Activated T-helper 1 cell treated with anti-CD3 and anti-CD28 coated beads, Interleukin-12 subunit alpha, Interleukin-12 subunit beta, Interleukin-2, Interleukin-4 antibody, amounts not matched to agents 30 ng/mL and 10 ng/mL and 1 ng/mL, durations not matched to agents 14 hours and 24 hours and 36 hours (primary cell): ENCODE measurements around the gene PHAF1. TPM values are rescaled to one million over a fixed set of nuclear protein-coding genes. Genes with fewer than 3 reads are reported as not detected.

ENCODE experiments used
- DNase-seq: peaks from one replicate; pipeline ENCODE4 v3.0.0; 2021; ENCODE audit warnings: low spot score
- H3K27ac Mint-ChIP-seq: one replicate; pipeline ENCODE4 v1.8.0; 2021; ENCODE audit warnings: mild to moderate bottlenecking, mixed read lengths
- H3K27me3 Mint-ChIP-seq: one replicate; pipeline ENCODE4 v1.8.0; 2022; ENCODE audit warnings: mild to moderate bottlenecking, moderate library complexity, mixed read lengths; ENCODE audit not compliant: insufficient read depth
- H3K36me3 Mint-ChIP-seq: one replicate; pipeline ENCODE4 v1.8.0; 2021; ENCODE audit warnings: low read depth, mixed read lengths
- H3K4me1 Mint-ChIP-seq: one replicate; pipeline ENCODE4 v1.8.0; 2021; ENCODE audit warnings: low read depth, mixed read lengths
- H3K4me3 Mint-ChIP-seq: one replicate; pipeline ENCODE4 v1.8.0; 2021; ENCODE audit warnings: mild to moderate bottlenecking, moderate library complexity, mixed read lengths
- H3K9me3 Mint-ChIP-seq: one replicate; pipeline ENCODE4 v1.8.0; 2021; ENCODE audit warnings: mixed read lengths
- intact Hi-C: fragments of 100-400 bp; cut with micrococcal nuclease; formaldehyde crosslinking; loops from one replicate; pipeline ENCODE4 v1.15.1; 2024
- total RNA-seq: library from RNA; stranded (reverse); gene quantifications from 2 replicates; pipeline ENCODE4 v1.2.3, GENCODE V29; 2022

Gene PHAF1
- total RNA-seq, 1 donor from 2014 or later, result 20.6 TPM

DNA sequence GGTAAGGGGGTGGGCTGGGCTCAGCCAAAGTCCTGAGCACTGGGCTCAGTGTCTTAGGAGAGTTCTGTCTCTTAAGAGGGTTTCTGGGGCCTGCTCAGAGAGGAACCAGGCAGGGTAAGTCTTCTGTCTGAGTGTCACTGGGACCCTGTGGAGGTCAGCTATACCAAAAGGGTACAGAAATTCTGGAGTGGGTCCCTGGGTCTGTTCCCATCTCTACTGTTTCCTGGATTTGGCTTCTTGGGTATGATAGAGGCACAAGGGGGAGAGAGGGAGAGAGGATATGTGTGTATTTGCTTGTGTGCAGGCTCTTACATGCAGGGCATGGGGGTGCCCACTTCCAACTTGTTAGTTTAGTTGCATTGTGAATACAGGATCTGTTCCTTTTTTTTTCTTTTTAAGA lies 83.8 kb downstream of the PHAF1 start:
- H3K27me3 Mint-ChIP-seq, result no peaks in the 10 kb centered on the region
- no peaks in the 10 kb centered on the region for H3K9me3 Mint-ChIP-seq
- intact Hi-C loops, result loop anchor here (5.0 kb wide), 1 partner anchor 119 kb away; no protein-coding TSS in a partner anchor
- peak overlapping the region; percentile 48 for H3K27ac Mint-ChIP-seq
- peaks cover 38% of the 10 kb centered on the region for H3K36me3 Mint-ChIP-seq
- no peak for DNase-seq
- peaks cover 51% of the 10 kb centered on the region for H3K4me1 Mint-ChIP-seq
- H3K4me3 Mint-ChIP-seq, result peak overlapping the region; percentile 95

DNA sequence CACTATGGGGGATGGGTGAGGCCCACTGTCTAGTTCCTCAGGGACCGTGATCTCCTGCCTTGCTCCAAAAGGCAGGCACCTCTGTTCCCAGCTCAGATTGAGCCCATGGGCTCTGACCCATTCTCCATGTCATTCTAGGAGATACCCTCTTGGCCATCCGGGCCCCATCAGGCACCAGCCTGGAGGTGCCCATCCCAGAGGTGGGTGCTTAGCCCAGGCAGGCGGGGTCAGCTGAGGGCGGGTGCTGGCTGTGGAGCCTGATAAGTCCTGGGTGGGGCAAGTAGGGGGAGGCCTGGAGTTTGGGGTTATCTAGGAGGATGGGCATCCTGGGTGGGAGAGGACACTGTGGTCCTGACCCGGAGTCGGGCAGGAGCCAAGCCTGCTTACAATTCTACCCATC lies 84.5 kb downstream of the PHAF1 start:
- H3K27me3 Mint-ChIP-seq, result no peaks in the 10 kb centered on the region
- DNase-seq, result no peak
- H3K36me3 Mint-ChIP-seq, result peaks cover 38% of the 10 kb centered on the region
- H3K9me3 Mint-ChIP-seq, result no peaks in the 10 kb centered on the region
- H3K4me1 Mint-ChIP-seq, result peaks cover 51% of the 10 kb centered on the region
- H3K27ac Mint-ChIP-seq, result peak overlapping the region; percentile 48
- peak overlapping the region; percentile 95 for H3K4me3 Mint-ChIP-seq
- intact Hi-C loops, result loop anchor here (5.0 kb wide), 1 partner anchor 118 kb away; no protein-coding TSS in a partner anchor

DNA sequence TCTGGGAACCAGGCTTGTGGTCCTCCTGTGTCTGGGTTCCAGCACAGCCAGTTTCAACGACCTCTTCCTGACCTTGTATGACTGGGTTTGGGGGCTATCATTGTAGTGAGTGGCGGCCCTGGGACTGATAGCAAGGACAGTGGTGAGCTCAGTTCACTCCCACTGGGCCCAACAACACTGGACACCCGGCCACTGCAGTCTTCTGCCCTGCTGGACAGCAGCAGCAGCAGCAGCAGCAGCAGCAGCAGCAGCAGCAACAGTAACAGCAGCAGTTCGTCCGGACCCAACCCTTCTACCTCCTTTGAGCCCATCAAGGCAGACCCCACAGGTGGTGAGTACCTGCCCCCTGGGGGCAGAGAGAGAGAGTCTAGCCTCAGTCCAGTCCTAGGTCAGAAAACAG lies 85.9 kb downstream of the PHAF1 start:
- H3K27me3 Mint-ChIP-seq, result no peaks in the 10 kb centered on the region
- intact Hi-C loops, result no loop called here
- H3K4me1 Mint-ChIP-seq, result peaks cover 51% of the 10 kb centered on the region
- no peaks in the 10 kb centered on the region for H3K9me3 Mint-ChIP-seq
- H3K36me3 Mint-ChIP-seq, result peaks cover 46% of the 10 kb centered on the region
- no peak for DNase-seq
- H3K27ac Mint-ChIP-seq, result no peak overlapping the region
- H3K4me3 Mint-ChIP-seq, result peak overlapping the region; percentile 41

DNA sequence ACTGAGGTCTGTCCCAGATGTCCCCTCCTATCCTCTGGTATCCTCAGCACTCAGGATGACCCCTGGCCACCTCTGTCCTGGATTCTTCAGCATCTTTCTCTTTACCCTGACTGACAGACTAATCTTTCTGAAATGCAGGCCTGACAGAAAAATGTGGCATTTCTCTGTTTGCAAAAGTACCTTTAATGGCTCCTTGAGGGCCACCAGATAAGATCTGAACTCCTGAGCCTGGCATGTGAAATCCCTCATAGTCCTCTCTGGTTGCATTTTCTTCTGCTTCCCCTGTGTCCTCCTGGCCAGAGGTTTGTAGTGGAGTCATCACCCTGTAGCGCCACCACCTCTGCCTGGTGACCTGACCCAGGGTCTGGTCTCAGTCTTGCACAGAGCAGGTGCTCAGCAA lies 87.1 kb downstream of the PHAF1 start:
- H3K4me1 Mint-ChIP-seq, result peaks cover 40% of the 10 kb centered on the region
- peak overlapping the region; percentile 19 for H3K4me3 Mint-ChIP-seq
- H3K27me3 Mint-ChIP-seq, result no peaks in the 10 kb centered on the region
- intact Hi-C loops, result no loop called here
- H3K36me3 Mint-ChIP-seq, result peaks cover 46% of the 10 kb centered on the region
- DNase-seq, result no peak
- H3K27ac Mint-ChIP-seq, result peak overlapping the region; percentile 18
- H3K9me3 Mint-ChIP-seq, result no peaks in the 10 kb centered on the region

DNA sequence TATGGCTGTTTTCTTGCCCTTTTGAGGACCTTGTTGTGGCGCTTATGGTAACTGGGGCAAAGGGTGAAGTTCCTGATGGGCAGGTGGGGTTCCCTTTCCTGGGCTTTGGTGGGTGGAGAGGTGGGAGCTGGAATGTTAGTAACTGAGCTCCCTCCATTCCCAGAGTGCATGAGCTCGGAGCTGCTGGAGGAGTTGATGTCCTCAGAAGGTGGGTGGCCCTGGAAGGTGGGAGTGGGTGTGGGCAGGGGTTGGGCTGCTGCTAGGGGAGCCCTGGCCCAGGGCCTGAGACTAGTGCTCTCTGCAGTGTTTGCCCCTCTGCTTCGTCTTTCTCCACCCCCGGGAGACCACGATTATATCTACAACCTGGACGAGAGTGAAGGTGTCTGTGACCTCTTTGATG lies 88.0 kb downstream of the PHAF1 start:
- no peak overlapping the region for H3K27ac Mint-ChIP-seq
- no peak overlapping the region for H3K4me3 Mint-ChIP-seq
- H3K9me3 Mint-ChIP-seq, result no peaks in the 10 kb centered on the region
- intact Hi-C loops, result no loop called here
- H3K36me3 Mint-ChIP-seq, result peaks cover 43% of the 10 kb centered on the region
- H3K4me1 Mint-ChIP-seq, result peaks cover 37% of the 10 kb centered on the region
- no peaks in the 10 kb centered on the region for H3K27me3 Mint-ChIP-seq
- no peak for DNase-seq

Other genes starting within 250 kb of the PHAF1 start
- 43.3 and 52.2 TPM in 2 replicates for gene PDP2, start 229.4 kb upstream of the PHAF1 start, total RNA-seq
- not detected in 2 replicates for gene CDH16, start 191.1 kb upstream of the PHAF1 start, total RNA-seq
- gene RRAD, start 184.4 kb upstream of the PHAF1 start, total RNA-seq, result 0.83 and 0.93 TPM in 2 replicates
- 162 and 164 TPM in 2 replicates for gene CIAO2B, start 175.5 kb upstream of the PHAF1 start, total RNA-seq
- 34.3 and 36.6 TPM in 2 replicates for gene CES2, start 174.4 kb upstream of the PHAF1 start, total RNA-seq
- 5.6 and 7.3 TPM in 2 replicates for gene CES3, start 148.7 kb upstream of the PHAF1 start, total RNA-seq
- 33.2 and 34.2 TPM in 2 replicates for gene CES4A, start 121.4 kb upstream of the PHAF1 start, total RNA-seq
- 171 and 175 TPM in 2 replicates for gene CBFB, start 80.8 kb upstream of the PHAF1 start, total RNA-seq
- gene B3GNT9, start 41.1 kb downstream of the PHAF1 start, total RNA-seq, result 6.2 TPM in 2 replicates
- 29.0 TPM in 2 replicates for gene TRADD, start 50.0 kb downstream of the PHAF1 start, total RNA-seq
- 19.3 and 22.4 TPM in 2 replicates for gene FBXL8, start 50.0 kb downstream of the PHAF1 start, total RNA-seq
- gene HSF4, start 54.8 kb downstream of the PHAF1 start, total RNA-seq, result 30.3 and 36.8 TPM in 2 replicates
- 19.0 and 22.9 TPM in 2 replicates for gene NOL3, start 60.6 kb downstream of the PHAF1 start, total RNA-seq
- gene MATCAP1, start 74.0 kb downstream of the PHAF1 start, total RNA-seq, result 45.5 and 48.2 TPM in 2 replicates
- gene EXOC3L1, start 80.2 kb downstream of the PHAF1 start, total RNA-seq, result 0.34 TPM in 1 of 2 replicates, not detected in the other
- 174 and 181 TPM in 2 replicates for gene E2F4, start 82.2 kb downstream of the PHAF1 start, total RNA-seq
- 8.5 and 9.0 TPM in 2 replicates for gene ELMO3, start 89.2 kb downstream of the PHAF1 start, total RNA-seq
- 68.5 and 72.4 TPM in 2 replicates for gene TMEM208, start 117.2 kb downstream of the PHAF1 start, total RNA-seq
- 116 and 119 TPM in 2 replicates for gene FHOD1, start 137.5 kb downstream of the PHAF1 start, total RNA-seq
- gene SLC9A5, start 139.0 kb downstream of the PHAF1 start, total RNA-seq, result 5.1 TPM in 2 replicates
- 39.6 and 42.3 TPM in 2 replicates for gene PLEKHG4, start 169.6 kb downstream of the PHAF1 start, total RNA-seq
- gene KCTD19, start 216.8 kb downstream of the PHAF1 start, total RNA-seq, result 0.22 and 0.62 TPM in 2 replicates
- gene LRRC36, start 216.9 kb downstream of the PHAF1 start, total RNA-seq, result 0.22 and 0.23 TPM in 2 replicates